Chondrocyte (in vitro differentiated cells): ENCODE measurements around the gene CXCR3. TPM values are rescaled to one million over a fixed set of nuclear protein-coding genes. Genes with fewer than 3 reads are reported as not detected.

Experiments used
- DNase-seq: peaks from one replicate; pipeline ENCODE4 v3.0.0; 2021; ENCODE audit warnings: mixed read lengths, low spot score
- H3K27ac Mint-ChIP-seq: one replicate; pipeline ENCODE4 v1.8.0; 2021; ENCODE audit warnings: mild to moderate bottlenecking, moderate library complexity, mixed read lengths; ENCODE audit not compliant: unreplicated experiment
- H3K27me3 Mint-ChIP-seq: 2 replicates; pipeline ENCODE4 v1.8.0; 2021; ENCODE audit warnings: low read depth, mixed read lengths
- H3K36me3 Mint-ChIP-seq: 2 replicates; pipeline ENCODE4 v1.8.0; 2021; ENCODE audit warnings: low read depth, mixed read lengths
- H3K4me1 Mint-ChIP-seq: 2 replicates; pipeline ENCODE4 v1.8.0; 2021; ENCODE audit warnings: low read depth, mild to moderate bottlenecking, mixed read lengths
- H3K4me3 Mint-ChIP-seq: one replicate; pipeline ENCODE4 v1.8.0; 2021; ENCODE audit warnings: mild to moderate bottlenecking, moderate library complexity, mixed read lengths; ENCODE audit not compliant: unreplicated experiment
- H3K9me3 Mint-ChIP-seq: 2 replicates; pipeline ENCODE4 v1.8.0; 2021; ENCODE audit warnings: low read depth, mixed read lengths
- CTCF ChIP-seq: fragments of 200-600 bp; sonication (generic); IDR thresholded peaks from 2 replicates; pipeline ENCODE4 v1.5.0; 2021; ENCODE audit warnings: antibody characterized with exemption, mild to moderate bottlenecking, moderate library complexity
- total RNA-seq: library from RNA; stranded (reverse); gene quantifications from 3 replicates; pipeline ENCODE4 v1.2.1, GENCODE V29; 2021

Gene CXCR3
- total RNA-seq, 1 donor from 2014 or later: not detected

GRCh38 chrX:71626576-71626975 lies 8.3 kb upstream of the CXCR3 start:
- no peak for DNase-seq
- no peaks in the 10 kb centered on the region for H3K36me3 Mint-ChIP-seq
- H3K27ac Mint-ChIP-seq: no peak overlapping the region
- peaks cover 5% of the 10 kb centered on the region for H3K4me1 Mint-ChIP-seq
- peaks cover 2% of the 10 kb centered on the region for H3K9me3 Mint-ChIP-seq
- no peak for TF ChIP-seq CTCF
- H3K27me3 Mint-ChIP-seq: no peaks in the 10 kb centered on the region
- H3K4me3 Mint-ChIP-seq: no peak overlapping the region

- Mint-ChIP-seq H3K27ac (no peak overlapping the region), H3K36me3 (no peaks in the 10 kb centered on the region), H3K9me3 (peaks cover 2% of the 10 kb centered on the region), H3K4me3 (no peak overlapping the region), H3K4me1 (peaks cover 7% of the 10 kb centered on the region), H3K27me3 (no peaks in the 10 kb centered on the region)
- TF ChIP-seq CTCF: no peak
- no peak for DNase-seq
Observed at GRCh38 chrX:71625471-71625870, 7.2 kb upstream of the CXCR3 start.

- Mint-ChIP-seq H3K4me1 (peaks cover 7% of the 10 kb centered on the region), H3K9me3 (peaks cover under 1% of the 10 kb centered on the region), H3K4me3 (no peak overlapping the region), H3K36me3 (no peaks in the 10 kb centered on the region), H3K27me3 (no peaks in the 10 kb centered on the region), H3K27ac (no peak overlapping the region)
- DNase-seq: no peak
- no peak for TF ChIP-seq CTCF
Observed at GRCh38 chrX:71623714-71624113, 5.4 kb upstream of the CXCR3 start.

- peak; percentile 44 for TF ChIP-seq CTCF
- no peak overlapping the region for H3K4me3 Mint-ChIP-seq
- H3K27ac Mint-ChIP-seq: peak overlapping the region; percentile 74
- no peaks in the 10 kb centered on the region for H3K27me3 Mint-ChIP-seq
- DNase-seq: no peak
- H3K4me1 Mint-ChIP-seq: peaks cover 7% of the 10 kb centered on the region
- no peaks in the 10 kb centered on the region for H3K36me3 Mint-ChIP-seq
- no peaks in the 10 kb centered on the region for H3K9me3 Mint-ChIP-seq
Observed at GRCh38 chrX:71622576-71623450, 4.5 kb upstream of the CXCR3 start.

- peaks cover 7% of the 10 kb centered on the region for H3K4me1 Mint-ChIP-seq
- H3K4me3 Mint-ChIP-seq: no peak overlapping the region
- no peaks in the 10 kb centered on the region for H3K27me3 Mint-ChIP-seq
- no peaks in the 10 kb centered on the region for H3K9me3 Mint-ChIP-seq
- H3K36me3 Mint-ChIP-seq: peaks cover 2% of the 10 kb centered on the region
- no peak for TF ChIP-seq CTCF
- peak overlapping the region; percentile 74 for H3K27ac Mint-ChIP-seq
- DNase-seq: no peak
Observed at GRCh38 chrX:71622032-71622575, 3.8 kb upstream of the CXCR3 start.
